ENCODE data around the gene FOXB1.

Gene FOXB1

GRCh38 chr15:59998950-59999611, 5.0 kb upstream of the FOXB1 start:
- FAIRE-seq (no peak), DNase-seq (ENCODE audit: insufficient read length, low spot score) (no peak)
- TF ChIP-seq CTCF (IDR thresholded peaks at IDR 0.05; ENCODE audit: insufficient read depth, missing control alignments) = no peak

DNA sequence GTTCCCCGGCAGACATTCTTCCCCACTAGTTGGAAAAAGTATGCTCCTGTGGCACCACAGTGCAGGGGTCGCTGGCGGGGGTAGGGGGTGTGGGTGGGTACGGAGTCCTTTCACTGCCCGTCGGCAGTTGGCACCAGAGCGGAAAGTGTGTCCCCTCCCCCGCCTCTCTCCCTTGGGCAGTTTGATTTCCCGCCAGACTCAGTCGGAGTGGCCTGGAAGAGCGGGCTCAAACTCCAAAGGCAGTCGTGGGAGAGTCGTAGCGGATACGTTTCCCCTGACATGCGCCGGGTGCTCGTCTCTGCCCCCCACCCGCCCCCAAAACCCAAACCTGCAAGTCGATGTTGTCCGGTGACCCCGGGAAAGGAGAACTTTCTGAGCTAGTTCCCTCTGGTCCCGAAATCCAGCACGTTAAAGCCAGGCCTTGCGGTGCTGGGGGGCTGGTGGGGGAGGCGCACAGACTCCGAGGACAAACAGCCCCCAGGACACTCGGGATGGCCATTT, 4.4 kb upstream of the FOXB1 start:
- DNase-seq (ENCODE audit: insufficient read length, low spot score) (no peak), FAIRE-seq (no peak)
- TF ChIP-seq CTCF (IDR thresholded peaks at IDR 0.05; ENCODE audit: insufficient read depth, missing control alignments) = no peak

DNA sequence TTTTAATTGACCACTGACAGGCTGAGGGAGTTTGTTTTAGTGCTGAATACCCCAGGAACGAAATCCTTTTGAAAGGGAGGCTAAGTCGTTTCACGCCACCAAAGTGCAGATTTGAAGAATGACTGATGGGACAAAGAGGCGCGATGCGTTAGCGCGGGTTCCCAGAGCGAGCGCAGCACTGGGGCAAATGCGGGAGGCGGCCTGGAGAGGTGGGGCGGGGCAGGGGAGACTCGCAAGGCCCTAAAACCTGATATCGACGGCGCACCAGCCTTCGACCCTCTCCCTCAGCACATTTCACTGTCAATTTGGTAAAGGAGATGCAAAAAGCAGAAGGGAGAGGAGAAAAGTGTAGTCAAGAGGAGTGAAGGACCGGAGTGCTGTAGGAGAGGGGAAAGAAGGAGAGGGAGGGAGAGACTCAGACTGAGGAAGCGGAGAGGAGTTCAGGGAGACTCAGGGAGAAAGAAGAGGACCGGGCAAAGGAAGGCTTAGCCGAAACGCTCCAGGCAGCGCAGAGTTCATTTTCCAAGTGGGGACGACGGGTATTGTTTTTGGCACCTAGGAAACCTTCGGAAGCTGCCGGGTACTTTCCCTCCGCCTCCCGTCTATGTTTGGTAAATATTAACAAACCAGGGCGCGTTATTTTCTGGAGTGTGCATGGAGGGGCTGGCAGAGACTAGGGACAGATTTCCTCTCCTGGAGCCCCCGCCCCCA, 3.8 kb upstream of the FOXB1 start:
- DNase-seq (ENCODE audit: insufficient read length, low spot score) = no peak
- no peak for FAIRE-seq

GRCh38 chr15:60000824-60001609, 3.1 kb upstream of the FOXB1 start:
- DNase-seq (ENCODE audit: insufficient read length, low spot score) (no peak), FAIRE-seq (no peak)
- no peak for TF ChIP-seq CTCF (IDR thresholded peaks at IDR 0.05; ENCODE audit: insufficient read depth, missing control alignments)

More for the DNA sequence above, 3.8 kb upstream of the FOXB1 start:
- TF ChIP-seq CTCF (IDR thresholded peaks at IDR 0.05; ENCODE audit: insufficient read depth, missing control alignments) = no peak

DNA sequence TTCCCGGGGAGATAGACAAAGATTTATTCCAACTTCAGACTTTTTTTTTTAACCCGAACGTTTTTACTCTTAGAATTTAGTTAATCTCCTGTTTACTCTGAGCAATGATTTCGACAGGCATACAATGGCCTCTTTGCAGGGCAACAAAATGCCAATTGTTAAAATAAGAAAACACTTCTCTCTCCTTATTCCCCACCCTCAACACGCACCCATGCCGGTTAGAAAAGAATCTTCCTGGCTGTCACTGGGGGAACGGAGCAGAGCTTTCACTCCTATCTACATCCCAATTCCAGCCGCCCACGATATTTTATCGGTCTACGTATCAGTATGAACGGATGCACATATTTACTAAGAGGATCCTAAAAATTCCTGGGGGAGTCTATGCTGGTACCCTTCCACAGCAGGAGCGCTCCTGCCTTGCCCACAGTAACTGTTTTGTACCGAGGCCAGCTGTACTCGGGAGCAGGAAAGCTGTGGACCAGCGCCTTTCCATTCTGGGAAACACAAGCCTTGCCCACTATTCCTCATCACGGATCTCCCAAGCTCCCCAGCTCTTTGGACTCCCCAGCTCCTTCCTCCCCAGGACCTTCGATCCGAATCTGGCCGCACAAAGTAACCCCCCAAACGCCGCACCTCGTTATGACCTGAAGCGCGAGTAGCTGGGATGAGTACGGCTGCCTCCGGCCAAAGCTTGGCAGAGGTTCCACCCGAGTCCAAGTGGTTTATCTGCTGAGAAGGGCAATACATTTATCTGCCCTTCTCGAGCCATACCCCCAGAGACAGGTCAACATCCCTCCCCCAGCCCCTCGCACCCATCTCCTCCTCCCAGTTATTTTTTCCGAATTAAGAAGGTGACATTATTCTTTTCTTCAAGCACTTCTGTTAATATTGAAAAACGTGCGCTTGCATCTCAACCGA, 2.2 kb upstream of the FOXB1 start:
- no peak for DNase-seq (ENCODE audit: insufficient read length, low spot score)
- no peak for FAIRE-seq
- TF ChIP-seq CTCF (IDR thresholded peaks at IDR 0.05; ENCODE audit: insufficient read depth, missing control alignments) = no peak

DNA sequence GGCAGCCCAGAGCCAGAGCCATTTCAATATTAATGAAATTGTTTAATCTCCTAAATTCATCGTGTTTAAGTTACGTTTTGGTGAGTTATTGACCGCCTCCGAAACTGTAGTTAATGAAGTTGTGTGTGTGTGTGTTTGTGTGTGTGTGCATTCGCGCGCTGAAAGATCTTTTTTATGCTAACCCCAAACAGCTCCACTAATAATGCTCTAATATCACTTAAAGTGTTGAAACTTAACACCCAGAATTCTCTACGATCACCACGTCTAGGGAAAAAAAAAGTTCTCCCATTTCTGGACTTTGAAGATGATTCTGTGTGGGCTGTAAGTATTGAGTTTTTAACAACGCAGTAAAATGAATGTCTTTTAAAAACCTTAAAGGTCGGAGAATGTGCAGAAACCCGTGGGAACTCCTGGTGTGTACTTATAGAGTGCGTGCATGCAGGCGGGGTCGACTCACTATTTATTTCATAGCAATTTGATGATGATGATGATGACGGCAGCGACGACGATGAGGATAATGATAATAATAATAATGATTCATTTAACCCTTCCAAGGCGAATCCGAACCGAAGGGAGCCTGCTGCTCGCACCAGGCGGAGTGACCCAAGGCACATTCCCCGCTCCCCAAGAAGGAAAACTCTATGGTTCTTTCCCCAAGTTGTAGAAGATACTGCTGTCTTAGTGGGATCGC, 1.4 kb upstream of the FOXB1 start:
- DNase-seq (ENCODE audit: insufficient read length, low spot score) (no peak), FAIRE-seq (no peak)
- TF ChIP-seq CTCF (IDR thresholded peaks at IDR 0.05; ENCODE audit: insufficient read depth, missing control alignments) = no peak

Data from D721Med (cell line).